T-cell (primary cell): ENCODE data around the gene PFDN4. TPM values are rescaled to one million over a fixed set of nuclear protein-coding genes. Genes with fewer than 3 reads are reported as not detected.

ENCODE experiments used
- ATAC-seq, 4 experiments: fragments of 200-7000 bp in 3 of 4; fragments of 150-1000 bp in 1 of 4; cut with Tn5 transposase; replicated peaks in 1 of 4; 1 replicate in 3 of 4; 2 replicates in 1 of 4; pipeline ENCODE4 v1.10.0; 2021; ENCODE audit warnings: moderate library complexity in 3 of 4, mild to moderate bottlenecking in 2 of 4, moderate number of reproducible peaks in 1 of 4
- CTCF ChIA-PET, 2 donors: fragments of 300-600 bp; sonication (Branson Sonifier 250); formaldehyde crosslinking; loops; one replicate each; lab custom pipeline; 2022; ENCODE audit warnings: antibody characterized with exemption in 2 of 2; lab: Charles Lee
- POLR2A ChIA-PET, 2 donors: fragments of 300-600 bp; sonication (Branson Sonifier 250); formaldehyde crosslinking; loops; one replicate each; lab custom pipeline; 2022; ENCODE audit warnings: antibody characterized with exemption in 2 of 2; lab: Charles Lee
- DNase-seq, 35 experiments: peaks; one replicate each; pipeline versions ENCODE4 v3.0.0 to v3.0.0-alpha.2; 2013 to 2023
- H3K27ac ChIP-seq: one replicate; pipeline ENCODE4 v1.5.1; 2013; ENCODE audit warnings: low read length
- H3K27me3 ChIP-seq, 2 experiments: replicated peaks in 1 of 2; 1 replicate in 1 of 2; 2 replicates in 1 of 2; pipeline versions ENCODE4 v1.6.1 to v1.7.0; 2013; ENCODE audit warnings: low read length in 1 of 2, mixed read lengths in 1 of 2; ENCODE audit not compliant: control insufficient read depth in 2 of 2, insufficient read depth in 2 of 2; ENCODE audit errors: extremely low read depth in 1 of 2
- H3K36me3 ChIP-seq, 2 donors: 1 replicate in 1 of 2; 2 replicates in 1 of 2; pipeline versions ENCODE4 v1.6.1 to v1.7.0; 2013; ENCODE audit warnings: low read length in 1 of 2; ENCODE audit not compliant: control insufficient read depth in 2 of 2, insufficient read depth in 1 of 2; ENCODE audit errors: extremely low read depth in 1 of 2
- H3K4me1 ChIP-seq, 2 experiments: 1 replicate in 1 of 2; 2 replicates in 1 of 2; pipeline versions ENCODE4 v1.6.1 to v1.7.0; 2013; ENCODE audit warnings: low read length in 2 of 2, mixed read lengths in 1 of 2; ENCODE audit not compliant: insufficient read depth in 2 of 2, control insufficient read depth in 1 of 2; ENCODE audit errors: extremely low read depth in 1 of 2
- H3K4me3 ChIP-seq, 2 donors: 1 replicate in 1 of 2; 2 replicates in 1 of 2; pipeline versions ENCODE4 v1.5.1 to v1.7.0; 2013; ENCODE audit warnings: mild to moderate bottlenecking in 2 of 2, low read length in 1 of 2, moderate library complexity in 1 of 2; ENCODE audit not compliant: control insufficient read depth in 1 of 2; ENCODE audit errors: extremely low read depth in 1 of 2
- H3K9me3 ChIP-seq: 2 replicates; pipeline ENCODE4 v1.7.0; 2013
- H3K27ac Mint-ChIP-seq, 2 donors: one replicate each; pipeline ENCODE4 v1.8.0; 2020 to 2021; ENCODE audit warnings: mild to moderate bottlenecking in 2 of 2, mixed read lengths in 2 of 2
- H3K27me3 Mint-ChIP-seq, 2 donors: one replicate each; pipeline ENCODE4 v1.8.0; 2021 to 2022; ENCODE audit warnings: mixed read lengths in 2 of 2
- H3K36me3 Mint-ChIP-seq: one replicate; pipeline ENCODE4 v1.8.0; 2021; ENCODE audit warnings: mixed read lengths
- H3K4me1 Mint-ChIP-seq, 3 donors: one replicate each; pipeline ENCODE4 v1.8.0; 2020 to 2022; ENCODE audit warnings: mixed read lengths in 3 of 3, mild to moderate bottlenecking in 1 of 3
- H3K4me3 Mint-ChIP-seq, 3 donors: one replicate each; pipeline ENCODE4 v1.8.0; 2020 to 2022; ENCODE audit warnings: mild to moderate bottlenecking in 3 of 3, mixed read lengths in 3 of 3, moderate library complexity in 3 of 3
- H3K9me3 Mint-ChIP-seq, 3 donors: one replicate each; pipeline ENCODE4 v1.8.0; 2020 to 2022; ENCODE audit warnings: mixed read lengths in 3 of 3
- WGBS: methylation state at CpG from one replicate; pipeline ENCODE4 v1.1.5; 2013; ENCODE audit warnings: missing lambda C conversion rate; ENCODE audit not compliant: insufficient coverage; 5-methylcytosine and 5-hydroxymethylcytosine counted together
- total RNA-seq, 35 experiments: library from RNA in 6 of 35; stranded (reverse) in 6 of 35; fragments of 120-200 nt in 1 of 35; gene quantifications; one replicate each; pipeline versions ENCODE4 v1.2.1 to v1.2.4 and lab custom pipeline; 2013 to 2026

The PFDN4 gene
- total RNA-seq (10 to 100 TPM; 14.9 to 19.2 (median 17.6) TPM), total RNA-seq (lab: John Stamatoyannopoulos, UW) (9.2 to 62.0 (median 16.3) reads per million in 29 experiments)
- total RNA-seq (2013) = 48.9 TPM

- CTCF ChIA-PET = interaction anchor here (0.5 to 2.3 kb wide), 9 partner anchors 8 to 1798 kb away, joined by 3 to 8 read pairs (median 3); no protein-coding TSS in a partner anchor
- Mint-ChIP-seq H3K4me3 (peak within 1 kb of the TSS; percentile 92 to 98 (median 95)), H3K4me1 (peaks cover 33 to 44% (median 41%) of the 10 kb centered on the region in 3 donors), H3K27me3 (no peaks in the 10 kb centered on the region), H3K27ac (peak within 1 kb of the TSS; percentile 100), H3K36me3 (peaks cover 4% of the 10 kb centered on the region), H3K9me3 (no peaks in the 10 kb centered on the region)
- ATAC-seq = peak; percentile 90 to 92 (median 90)
- DNase-seq = peak; percentile 37 to 86 (median 64)
- Histone ChIP-seq H3K27me3 (peaks cover 0 to 4% of the 10 kb centered on the region in 2 experiments), H3K9me3 (no peaks in the 10 kb centered on the region), H3K27ac (peak within 1 kb of the TSS; percentile 99), H3K4me1 (peaks cover 10 to 12% of the 10 kb centered on the region in 2 experiments), H3K36me3 (peaks cover 0 to 2% of the 10 kb centered on the region in 2 donors), H3K4me3 (peak within 1 kb of the TSS; percentile 77 to 89)
- POLR2A ChIA-PET = interaction anchor here in 1 of 2 donors (0.6 to 1.0 kb wide), 3 partner anchors 9 to 598 kb away, joined by 3 read pairs; no protein-coding TSS in a partner anchor
- WGBS = under 1% methylated on average over 66 of the region's 76 CpGs
Measured at GRCh38 chr20:54207743-54208547, at the start of gene PFDN4. PFDN4 (plus strand) TSS chr20:54208087; CDS start chr20:54208101, 14 bp downstream.

GRCh38 chr20:54158226-54158625 lies 49.7 kb upstream of the PFDN4 start:
- no peaks in the 10 kb centered on the region for H3K4me1 ChIP-seq
- Mint-ChIP-seq H3K27ac (no peak overlapping the region), H3K27me3 (peaks cover 23 to 30% of the 10 kb centered on the region in 2 donors), H3K4me1 (no peaks in the 10 kb centered on the region), H3K9me3 (no peaks in the 10 kb centered on the region), H3K4me3 (no peak overlapping the region), H3K36me3 (no peaks in the 10 kb centered on the region)
- no peaks in the 10 kb centered on the region for H3K36me3 ChIP-seq
- no peak for ATAC-seq
- peaks cover 4% of the 10 kb centered on the region in 2 experiments for H3K27me3 ChIP-seq
- ChIA-PET CTCF (interaction anchor here in 1 of 2 donors (1.0 kb wide), 1 partner anchor 9 kb away, joined by 4 read pairs; no protein-coding TSS in a partner anchor), POLR2A (no interaction called here)
- no CpG with 5 or more reads among the region's 3 CpGs for WGBS
- H3K4me3 ChIP-seq = no peak overlapping the region
- DNase-seq = no peak
- no peaks in the 10 kb centered on the region for H3K9me3 ChIP-seq
- no peak overlapping the region for H3K27ac ChIP-seq

GRCh38 chr20:54158856-54159418 lies 49.0 kb upstream of the PFDN4 start:
- no peaks in the 10 kb centered on the region for H3K4me1 Mint-ChIP-seq
- no peaks in the 10 kb centered on the region for H3K36me3 Mint-ChIP-seq
- no peak overlapping the region for H3K27ac ChIP-seq
- ChIA-PET POLR2A (interaction anchor here in 1 of 2 donors (0.6 kb wide), 1 partner anchor 167 kb away, joined by 3 read pairs; no protein-coding TSS in a partner anchor), CTCF (interaction anchor here in 1 of 2 donors (0.8 to 1.0 kb wide), 2 partner anchors 10 to 11 kb away, joined by 3 to 4 read pairs; no protein-coding TSS in a partner anchor)
- ATAC-seq (no peak), DNase-seq (no peak)
- H3K4me3 ChIP-seq = no peak overlapping the region
- no peak overlapping the region for H3K4me3 Mint-ChIP-seq
- peaks cover 4% of the 10 kb centered on the region in 2 experiments for H3K27me3 ChIP-seq
- H3K4me1 ChIP-seq = no peaks in the 10 kb centered on the region
- WGBS = no CpG with 5 or more reads among the region's 8 CpGs
- peaks cover 23 to 32% of the 10 kb centered on the region in 2 donors for H3K27me3 Mint-ChIP-seq
- H3K9me3 ChIP-seq = no peaks in the 10 kb centered on the region
- no peaks in the 10 kb centered on the region for H3K9me3 Mint-ChIP-seq
- no peak overlapping the region for H3K27ac Mint-ChIP-seq
- H3K36me3 ChIP-seq = no peaks in the 10 kb centered on the region

- POLR2A ChIA-PET = no interaction called here
- CTCF ChIA-PET = no interaction called here
Measured at GRCh38 chr20:54160065-54161007, 47.6 kb upstream of the PFDN4 start.

GRCh38 chr20:54161008-54161820 lies 46.7 kb upstream of the PFDN4 start:
- Mint-ChIP-seq H3K36me3 (no peaks in the 10 kb centered on the region), H3K27ac (no peak overlapping the region), H3K4me1 (no peaks in the 10 kb centered on the region), H3K9me3 (no peaks in the 10 kb centered on the region), H3K27me3 (peaks cover 28 to 47% of the 10 kb centered on the region in 2 donors), H3K4me3 (no peak overlapping the region)
- ChIA-PET CTCF (no interaction called here), POLR2A (no interaction called here)
- H3K4me3 ChIP-seq = no peak overlapping the region
- no peaks in the 10 kb centered on the region for H3K9me3 ChIP-seq
- ATAC-seq (no peak), DNase-seq (no peak)
- WGBS = 79% methylated on average over 5 of the region's 9 CpGs
- H3K4me1 ChIP-seq = no peaks in the 10 kb centered on the region
- no peak overlapping the region for H3K27ac ChIP-seq
- peaks cover 4 to 10% of the 10 kb centered on the region in 2 experiments for H3K27me3 ChIP-seq
- H3K36me3 ChIP-seq = no peaks in the 10 kb centered on the region

More at GRCh38 chr20:54160065-54161007, 47.6 kb upstream of the PFDN4 start:
- Histone ChIP-seq H3K4me3 (no peak overlapping the region), H3K27me3 (peaks cover 4 to 10% of the 10 kb centered on the region in 2 experiments), H3K36me3 (no peaks in the 10 kb centered on the region), H3K27ac (no peak overlapping the region), H3K4me1 (no peaks in the 10 kb centered on the region), H3K9me3 (no peaks in the 10 kb centered on the region)
- Mint-ChIP-seq H3K36me3 (no peaks in the 10 kb centered on the region), H3K9me3 (no peaks in the 10 kb centered on the region), H3K4me3 (no peak overlapping the region), H3K4me1 (no peaks in the 10 kb centered on the region), H3K27me3 (peaks cover 23 to 40% of the 10 kb centered on the region in 2 donors), H3K27ac (no peak overlapping the region)
- no peak for DNase-seq
- ATAC-seq = no peak
- WGBS = 93% methylated on average over 5 of the region's 7 CpGs
